ENCODE measurements around the gene ACOT7.

Gene ACOT7

DNA sequence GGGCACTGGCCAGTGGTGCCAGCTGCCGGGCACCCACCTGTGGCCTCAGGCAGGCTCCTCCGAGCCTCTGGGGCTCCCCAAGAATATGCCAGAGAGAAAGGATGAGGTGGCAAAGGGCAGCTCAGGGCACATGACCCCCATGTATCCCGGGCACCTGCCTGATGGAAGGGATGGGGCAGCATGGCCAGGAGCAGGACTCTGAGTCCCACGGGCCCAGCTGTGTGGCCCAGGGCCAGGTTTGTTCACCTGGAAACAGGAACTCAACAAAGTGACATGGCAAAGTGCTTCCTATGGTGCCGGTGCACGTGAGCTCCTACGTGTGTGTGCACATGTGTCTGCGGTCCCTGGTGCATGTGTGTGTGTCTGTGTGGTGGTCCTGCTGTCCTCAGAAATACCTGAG is 123.2 kb downstream of the ACOT7 start:
- no peak for DNase-seq (ENCODE audit: insufficient read length, low spot score)
- no peak for FAIRE-seq

GRCh38 chr1:6269720-6270400 is 123.7 kb downstream of the ACOT7 start:
- no peak for TF ChIP-seq TAF1 (IDR thresholded peaks at IDR 0.05; ENCODE audit: low read depth, low read length)
- no peak for TF ChIP-seq POLR2A (IDR thresholded peaks at IDR 0.05; ENCODE audit: low read depth, low read length)
- TF ChIP-seq SPI1 (IDR thresholded peaks at IDR 0.05; ENCODE audit: low read depth, low read length) = no peak
- TF ChIP-seq POLR2AphosphoS5 (IDR thresholded peaks at IDR 0.05; ENCODE audit: low read depth, low read length) = no peak
- TF ChIP-seq PAX5 (IDR thresholded peaks at IDR 0.05; ENCODE audit: insufficient read depth, low read length, severe bottlenecking) = no peak
- no peak for TF ChIP-seq POU2F2 (IDR thresholded peaks at IDR 0.05; ENCODE audit: low read depth, low read length)
- no peak for DNase-seq (ENCODE audit: insufficient read length, low spot score)
- FAIRE-seq = no peak

More for the DNA sequence above, 123.2 kb downstream of the ACOT7 start:
- TF ChIP-seq SPI1 (IDR thresholded peaks at IDR 0.05; ENCODE audit: low read depth, low read length) = no peak
- TF ChIP-seq POU2F2 (IDR thresholded peaks at IDR 0.05; ENCODE audit: low read depth, low read length) = no peak
- no peak for TF ChIP-seq POLR2AphosphoS5 (IDR thresholded peaks at IDR 0.05; ENCODE audit: low read depth, low read length)
- TF ChIP-seq PAX5 (IDR thresholded peaks at IDR 0.05; ENCODE audit: insufficient read depth, low read length, severe bottlenecking) = no peak
- TF ChIP-seq POLR2A (IDR thresholded peaks at IDR 0.05; ENCODE audit: low read depth, low read length) = no peak
- TF ChIP-seq TAF1 (IDR thresholded peaks at IDR 0.05; ENCODE audit: low read depth, low read length) = no peak

- TF ChIP-seq SPI1 (IDR thresholded peaks at IDR 0.05; ENCODE audit: low read depth, low read length) (no peak), TAF1 (IDR thresholded peaks at IDR 0.05; ENCODE audit: low read depth, low read length) (no peak), POLR2AphosphoS5 (IDR thresholded peaks at IDR 0.05; ENCODE audit: low read depth, low read length) (no peak), POLR2A (IDR thresholded peaks at IDR 0.05; ENCODE audit: low read depth, low read length) (no peak), PAX5 (IDR thresholded peaks at IDR 0.05; ENCODE audit: insufficient read depth, low read length, severe bottlenecking) (no peak), POU2F2 (IDR thresholded peaks at IDR 0.05; ENCODE audit: low read depth, low read length) (no peak)
- no peak for FAIRE-seq
- DNase-seq (ENCODE audit: insufficient read length, low spot score) = no peak
Measured at GRCh38 chr1:6269296-6269695, 124.3 kb downstream of the ACOT7 start.

- no peak for DNase-seq (ENCODE audit: insufficient read length, low spot score)
- TF ChIP-seq PAX5 (IDR thresholded peaks at IDR 0.05; ENCODE audit: insufficient read depth, low read length, severe bottlenecking) (no peak), POU2F2 (IDR thresholded peaks at IDR 0.05; ENCODE audit: low read depth, low read length) (no peak), POLR2A (IDR thresholded peaks at IDR 0.05; ENCODE audit: low read depth, low read length) (no peak), SPI1 (IDR thresholded peaks at IDR 0.05; ENCODE audit: low read depth, low read length) (no peak), TAF1 (IDR thresholded peaks at IDR 0.05; ENCODE audit: low read depth, low read length) (no peak)
- FAIRE-seq = no peak
Measured at GRCh38 chr1:6268415-6268814, 125.2 kb downstream of the ACOT7 start.

GRCh38 chr1:6267686-6268322 is 125.8 kb downstream of the ACOT7 start:
- no peak for TF ChIP-seq SPI1 (IDR thresholded peaks at IDR 0.05; ENCODE audit: low read depth, low read length)
- TF ChIP-seq POLR2AphosphoS5 (IDR thresholded peaks at IDR 0.05; ENCODE audit: low read depth, low read length) = no peak
- TF ChIP-seq TAF1 (IDR thresholded peaks at IDR 0.05; ENCODE audit: low read depth, low read length) = no peak
- no peak for TF ChIP-seq POU2F2 (IDR thresholded peaks at IDR 0.05; ENCODE audit: low read depth, low read length)
- no peak for TF ChIP-seq POLR2A (IDR thresholded peaks at IDR 0.05; ENCODE audit: low read depth, low read length)
- no peak for TF ChIP-seq PAX5 (IDR thresholded peaks at IDR 0.05; ENCODE audit: insufficient read depth, low read length, severe bottlenecking)
- no peak for DNase-seq (ENCODE audit: insufficient read length, low spot score)
- FAIRE-seq = no peak

GRCh38 chr1:6266641-6267040 is 126.9 kb downstream of the ACOT7 start:
- FAIRE-seq = no peak
- no peak for TF ChIP-seq SPI1 (IDR thresholded peaks at IDR 0.05; ENCODE audit: low read depth, low read length)
- TF ChIP-seq POLR2A (IDR thresholded peaks at IDR 0.05; ENCODE audit: low read depth, low read length) = no peak
- no peak for DNase-seq (ENCODE audit: insufficient read length, low spot score)

DNA sequence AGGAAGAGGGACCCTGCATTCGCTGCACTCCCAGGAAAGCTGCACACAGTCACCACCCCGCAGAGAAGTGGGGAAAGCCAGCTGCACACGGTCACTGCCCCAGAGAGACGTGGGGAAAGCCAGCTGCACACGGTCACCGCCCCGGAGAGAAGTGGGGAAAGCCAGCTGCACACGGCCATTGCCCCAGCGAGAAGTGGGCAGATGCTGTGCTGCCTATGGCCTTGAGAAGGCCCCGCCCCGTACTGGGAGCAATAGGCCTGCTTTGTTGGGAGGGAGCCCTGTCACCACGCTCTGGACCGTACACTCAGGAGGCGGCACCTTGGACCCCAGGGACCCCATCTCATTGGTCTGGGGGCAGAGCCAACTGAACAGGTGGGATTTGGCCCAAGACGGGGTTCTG is 128.4 kb downstream of the ACOT7 start:
- DNase-seq (ENCODE audit: insufficient read length, low spot score) = no peak
- no peak for FAIRE-seq
- TF ChIP-seq TAF1 (IDR thresholded peaks at IDR 0.05; ENCODE audit: low read depth, low read length) = no peak
- TF ChIP-seq POLR2AphosphoS5 (IDR thresholded peaks at IDR 0.05; ENCODE audit: low read depth, low read length) = no peak
- no peak for TF ChIP-seq POU2F2 (IDR thresholded peaks at IDR 0.05; ENCODE audit: low read depth, low read length)
- no peak for TF ChIP-seq SPI1 (IDR thresholded peaks at IDR 0.05; ENCODE audit: low read depth, low read length)
- no peak for TF ChIP-seq PAX5 (IDR thresholded peaks at IDR 0.05; ENCODE audit: insufficient read depth, low read length, severe bottlenecking)
- no peak for TF ChIP-seq POLR2A (IDR thresholded peaks at IDR 0.05; ENCODE audit: low read depth, low read length)

DNA sequence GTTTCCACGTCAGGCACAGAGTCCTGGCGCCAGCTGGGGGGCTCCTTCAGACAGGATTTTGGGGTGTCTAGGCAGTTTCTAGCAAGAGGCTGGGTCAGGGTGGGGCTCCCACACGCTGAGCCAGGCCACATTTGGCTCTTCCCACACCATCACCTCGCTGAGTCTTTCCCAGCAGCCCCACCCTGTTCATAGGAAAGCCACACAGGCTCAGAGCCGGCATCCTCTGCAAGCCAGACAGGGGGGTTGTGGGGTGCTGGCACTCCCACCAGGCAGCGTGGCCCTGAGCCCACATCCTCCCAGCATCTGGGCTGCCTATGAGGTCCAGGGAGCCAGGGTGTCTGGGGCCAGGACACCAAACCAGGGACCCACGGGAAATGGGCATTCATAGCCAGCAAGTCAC is 129.9 kb downstream of the ACOT7 start:
- FAIRE-seq (no peak), DNase-seq (ENCODE audit: insufficient read length, low spot score) (no peak)
- TF ChIP-seq PAX5 (IDR thresholded peaks at IDR 0.05; ENCODE audit: insufficient read depth, low read length, severe bottlenecking) (no peak), POLR2A (IDR thresholded peaks at IDR 0.05; ENCODE audit: low read depth, low read length) (no peak), POU2F2 (IDR thresholded peaks at IDR 0.05; ENCODE audit: low read depth, low read length) (no peak), SPI1 (IDR thresholded peaks at IDR 0.05; ENCODE audit: low read depth, low read length) (no peak), POLR2AphosphoS5 (IDR thresholded peaks at IDR 0.05; ENCODE audit: low read depth, low read length) (no peak), TAF1 (IDR thresholded peaks at IDR 0.05; ENCODE audit: low read depth, low read length) (no peak)

- no peak for FAIRE-seq
- TF ChIP-seq POLR2A (IDR thresholded peaks at IDR 0.05; ENCODE audit: low read depth, low read length) (no peak), TAF1 (IDR thresholded peaks at IDR 0.05; ENCODE audit: low read depth, low read length) (no peak), POU2F2 (IDR thresholded peaks at IDR 0.05; ENCODE audit: low read depth, low read length) (no peak), SPI1 (IDR thresholded peaks at IDR 0.05; ENCODE audit: low read depth, low read length) (no peak), POLR2AphosphoS5 (IDR thresholded peaks at IDR 0.05; ENCODE audit: low read depth, low read length) (no peak), PAX5 (IDR thresholded peaks at IDR 0.05; ENCODE audit: insufficient read depth, low read length, severe bottlenecking) (no peak)
- DNase-seq (ENCODE audit: insufficient read length, low spot score) = no peak
Measured at GRCh38 chr1:6262555-6263420, 130.8 kb downstream of the ACOT7 start.

All from GM12891 (cell line).